Uterus (tissue), 4 donors: ENCODE results near the gene PLLP. TPM values are rescaled to one million over a fixed set of nuclear protein-coding genes. Genes with fewer than 3 reads are reported as not detected.

Experiments used
- DNase-seq, 2 donors: peaks; one replicate each; pipeline ENCODE4 v3.0.0-alpha.2; 2019 to 2020
- H3K27ac ChIP-seq, 2 donors: fragments of 200-600 bp; sonication (generic); 1 replicate in 1 of 2; 2 replicates in 1 of 2; pipeline ENCODE4 v1.5.1; 2016 to 2018
- H3K27me3 ChIP-seq, 2 donors: fragments of 200-600 bp; sonication (generic); one replicate each; pipeline ENCODE4 v1.5.1; 2018 to 2019; ENCODE audit warnings: control low read depth in 1 of 2
- H3K36me3 ChIP-seq, 2 donors: fragments of 200-600 bp; sonication (generic); one replicate each; pipeline ENCODE4 v1.5.1; 2019; ENCODE audit warnings: control low read depth in 1 of 2
- H3K4me1 ChIP-seq, 2 donors: fragments of 200-600 bp; sonication (generic); one replicate each; pipeline ENCODE4 v1.5.1; 2018 to 2019; ENCODE audit warnings: control low read depth in 1 of 2
- H3K4me3 ChIP-seq, 2 donors: fragments of 200-600 bp; sonication (generic); 1 replicate in 1 of 2; 2 replicates in 1 of 2; pipeline ENCODE4 v1.5.1; 2018 to 2019; ENCODE audit warnings: mild to moderate bottlenecking in 1 of 2
- H3K9me3 ChIP-seq, 2 donors: fragments of 200-600 bp; sonication (generic); one replicate each; pipeline ENCODE4 v1.5.1; 2019; ENCODE audit warnings: control low read depth in 1 of 2
- CTCF ChIP-seq, 4 experiments: fragments of 200-600 bp in 2 of 4; fragments of 450-650 bp in 2 of 4; sonication (generic) in 2 of 4; IDR thresholded peaks; one replicate each; pipeline ENCODE4 v1.5.1; 2016 to 2019; ENCODE audit warnings: antibody characterized with exemption in 4 of 4, mild to moderate bottlenecking in 2 of 4, moderate library complexity in 1 of 4
- POLR2A ChIP-seq, 2 donors: fragments of 450-650 bp; IDR thresholded peaks; one replicate each; pipeline ENCODE4 v1.6.1; 2016; ENCODE audit warnings: antibody characterized with exemption in 2 of 2, mild to moderate bottlenecking in 1 of 2, moderate library complexity in 1 of 2
- intact Hi-C: fragments of 100-400 bp; cut with DNase I; formaldehyde crosslinking; loops from one replicate; pipeline ENCODE4 v1.15.1; 2023; ENCODE audit warnings: low total_unique reads
- total RNA-seq, 4 donors: library from RNA; depleted of rRNA in 3 of 4; stranded (reverse); fragments of >200 nt in 3 of 4; gene quantifications; one replicate each; pipeline versions ENCODE4 v1.1.0 to v1.2.4, GENCODE V29; 2014 to 2023
- donor health status: DM: yes; HTN: yes; CAD: no.

Gene PLLP
- total RNA-seq, 4 donors from 2014 or later = 2.6 to 19.1 (median 6.2) TPM; not detected in 1

DNA sequence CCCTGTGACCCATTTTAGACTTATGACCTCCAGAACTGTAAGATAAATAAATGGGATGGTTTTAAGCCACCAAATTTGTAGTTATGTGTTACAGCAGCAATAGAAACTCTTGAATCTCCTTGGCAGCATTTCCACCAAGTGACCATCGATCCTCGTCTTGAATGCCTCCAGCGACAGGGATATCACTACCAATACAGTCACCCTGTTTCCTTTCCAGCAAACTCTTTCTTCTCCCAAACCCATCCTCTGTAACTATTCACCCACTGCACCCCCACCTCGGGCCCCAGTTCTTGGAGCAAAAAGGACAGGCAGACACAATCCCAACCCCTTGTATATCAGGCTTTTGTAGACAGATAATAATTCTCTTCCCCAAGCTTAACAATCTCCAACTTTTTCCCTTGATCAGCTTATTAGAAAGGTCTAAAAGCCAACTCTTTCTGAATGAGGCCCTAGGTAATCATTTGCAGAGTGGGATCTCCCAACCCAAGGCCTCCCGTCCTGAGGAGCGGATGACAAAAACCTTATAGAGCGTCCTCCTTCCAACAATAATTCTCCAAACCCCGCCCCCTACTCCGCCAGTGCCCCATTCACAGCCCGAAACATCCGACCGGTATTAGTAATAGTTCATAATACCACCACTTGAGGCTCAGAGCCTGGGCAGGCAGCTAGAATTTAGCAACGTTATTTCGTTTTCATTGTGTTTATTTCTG is 14.7 kb upstream of the PLLP start:
- no peak for TF ChIP-seq CTCF (IDR thresholded peaks at IDR 0.05)
- TF ChIP-seq POLR2A (IDR thresholded peaks at IDR 0.05) = no peak
- no peaks in the 10 kb centered on the region for H3K27me3 ChIP-seq
- H3K4me3 ChIP-seq = peak overlapping the region; percentile 41 to 47
- H3K27ac ChIP-seq = peak overlapping the region; percentile 92 to 97
- peak in 1 of 2 donors; percentile 72 for DNase-seq
- H3K36me3 ChIP-seq = no peaks in the 10 kb centered on the region
- peaks cover 5 to 9% of the 10 kb centered on the region in 2 donors for H3K4me1 ChIP-seq
- no peaks in the 10 kb centered on the region for H3K9me3 ChIP-seq
- intact Hi-C loops = no loop called here

DNA sequence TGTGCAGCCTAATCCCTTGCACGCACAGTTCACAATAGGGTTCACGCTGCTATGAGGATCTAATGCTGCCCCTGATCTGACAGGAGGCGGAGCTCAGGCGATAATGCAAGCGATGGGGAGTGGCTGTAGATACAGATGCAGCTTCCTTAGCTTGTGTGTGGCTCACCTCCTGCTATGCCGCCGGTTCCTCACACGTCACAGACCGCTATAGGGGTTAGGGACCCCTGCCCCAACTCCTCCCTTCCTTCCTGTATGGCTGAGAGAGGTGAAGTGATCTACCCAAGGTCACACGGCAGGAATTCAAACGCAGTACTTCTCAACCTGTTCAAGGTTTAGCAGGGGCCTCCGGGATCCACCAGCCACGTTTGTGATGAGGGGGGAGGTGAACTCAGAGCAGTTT is 13.4 kb upstream of the PLLP start:
- Histone ChIP-seq H3K27ac (no peak overlapping the region), H3K27me3 (no peaks in the 10 kb centered on the region), H3K4me3 (no peak overlapping the region), H3K4me1 (peaks cover 5 to 9% of the 10 kb centered on the region in 2 donors), H3K36me3 (no peaks in the 10 kb centered on the region), H3K9me3 (no peaks in the 10 kb centered on the region)
- DNase-seq = no peak
- intact Hi-C loops = no loop called here
- no peak for TF ChIP-seq POLR2A (IDR thresholded peaks at IDR 0.05)
- no peak for TF ChIP-seq CTCF (IDR thresholded peaks at IDR 0.05)

DNA sequence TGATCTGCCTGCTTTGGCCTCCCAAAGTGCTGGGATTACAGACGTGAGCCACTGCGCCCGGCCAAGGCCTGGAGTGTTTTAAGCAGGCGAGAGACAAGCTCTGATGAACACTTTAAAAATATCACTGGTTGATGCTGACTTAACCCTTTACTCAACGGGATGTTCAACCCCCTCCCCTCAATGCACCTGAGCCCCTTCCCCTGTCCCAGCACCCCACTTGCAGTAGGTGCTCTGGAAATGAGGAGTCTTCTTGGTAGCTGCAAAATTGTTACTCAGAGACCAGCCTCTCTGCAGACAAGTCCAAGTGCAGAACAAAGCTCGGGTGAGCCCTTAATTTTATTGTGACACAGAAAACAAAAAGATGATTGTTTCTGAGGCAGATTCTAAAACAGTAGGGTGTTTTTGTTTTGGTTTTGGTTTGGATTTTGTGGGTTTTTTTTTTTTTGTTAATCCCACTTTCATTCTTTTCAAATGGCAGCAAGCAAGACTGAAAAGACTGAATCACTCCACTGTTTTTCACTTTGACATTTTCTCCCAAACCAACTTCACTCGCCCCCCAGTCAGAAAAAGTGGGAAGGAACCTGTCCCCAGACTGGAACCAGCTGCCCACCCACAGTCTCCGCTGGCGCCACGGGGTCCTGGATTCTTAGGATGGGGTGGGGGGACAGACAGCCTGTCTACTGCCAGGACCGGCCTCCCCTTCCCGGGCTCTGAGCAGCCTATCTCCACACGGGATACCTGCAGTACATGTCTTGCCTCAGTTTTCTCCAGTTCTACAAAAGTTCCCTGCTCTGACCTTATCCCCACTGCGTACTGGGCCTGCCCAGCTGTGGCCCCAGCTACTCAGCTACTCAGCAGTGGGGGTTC is 5.2 kb upstream of the PLLP start:
- DNase-seq = no peak
- Histone ChIP-seq H3K4me3 (no peak overlapping the region), H3K36me3 (no peaks in the 10 kb centered on the region), H3K9me3 (no peaks in the 10 kb centered on the region), H3K27ac (no peak overlapping the region), H3K27me3 (no peaks in the 10 kb centered on the region), H3K4me1 (no peaks in the 10 kb centered on the region)
- TF ChIP-seq CTCF (IDR thresholded peaks at IDR 0.05) = no peak
- TF ChIP-seq POLR2A (IDR thresholded peaks at IDR 0.05) = no peak
- intact Hi-C loops = no loop called here

GRCh38 chr16:57285379-57285778 is 907 bp upstream of the PLLP start:
- TF ChIP-seq CTCF (IDR thresholded peaks at IDR 0.05) = no peak
- TF ChIP-seq POLR2A (IDR thresholded peaks at IDR 0.05) = no peak
- Histone ChIP-seq H3K9me3 (no peaks in the 10 kb centered on the region), H3K4me3 (no peak overlapping the region), H3K4me1 (peaks cover 0 to 8% of the 10 kb centered on the region in 2 donors), H3K27me3 (no peaks in the 10 kb centered on the region), H3K27ac (no peak overlapping the region), H3K36me3 (no peaks in the 10 kb centered on the region)
- no peak for DNase-seq
- intact Hi-C loops = no loop called here

DNA sequence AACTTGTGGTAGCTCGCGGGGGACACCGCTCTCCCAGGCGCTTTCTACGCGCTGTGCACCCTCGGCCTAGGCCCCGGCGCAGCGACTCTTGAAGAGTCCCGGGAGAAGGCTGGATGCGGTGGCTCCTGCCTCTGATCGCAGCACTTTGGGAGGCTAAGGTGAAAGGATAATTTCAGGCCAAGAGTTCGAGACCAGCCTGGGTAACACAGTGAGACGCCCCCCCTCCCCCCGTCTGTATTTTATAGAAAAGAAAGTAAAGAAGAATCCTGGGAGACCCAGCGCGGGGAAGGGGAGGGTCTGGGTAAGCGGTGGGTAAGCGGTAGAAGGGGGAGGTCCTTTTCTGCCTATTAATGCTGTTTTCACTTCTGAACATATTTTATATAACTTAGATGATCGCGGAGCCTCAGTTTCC is 486 bp upstream of the PLLP start:
- Histone ChIP-seq H3K9me3 (no peaks in the 10 kb centered on the region), H3K4me1 (peaks cover 0 to 8% of the 10 kb centered on the region in 2 donors), H3K27me3 (no peaks in the 10 kb centered on the region), H3K4me3 (peak overlapping the region; percentile 36 to 43), H3K36me3 (no peaks in the 10 kb centered on the region), H3K27ac (no peak overlapping the region)
- intact Hi-C loops = no loop called here
- no peak for TF ChIP-seq POLR2A (IDR thresholded peaks at IDR 0.05)
- no peak for TF ChIP-seq CTCF (IDR thresholded peaks at IDR 0.05)
- DNase-seq = no peak
